HG03457 (cell line): ENCODE data around the gene DDX24.

Experiments used
- ATAC-seq: cut with Tn5 transposase; IDR thresholded peaks from one replicate; pipeline ENCODE4 v1.9.1; 2021; ENCODE audit warnings: moderate number of reproducible peaks; ENCODE audit not compliant: unreplicated experiment

Gene DDX24

DNA sequence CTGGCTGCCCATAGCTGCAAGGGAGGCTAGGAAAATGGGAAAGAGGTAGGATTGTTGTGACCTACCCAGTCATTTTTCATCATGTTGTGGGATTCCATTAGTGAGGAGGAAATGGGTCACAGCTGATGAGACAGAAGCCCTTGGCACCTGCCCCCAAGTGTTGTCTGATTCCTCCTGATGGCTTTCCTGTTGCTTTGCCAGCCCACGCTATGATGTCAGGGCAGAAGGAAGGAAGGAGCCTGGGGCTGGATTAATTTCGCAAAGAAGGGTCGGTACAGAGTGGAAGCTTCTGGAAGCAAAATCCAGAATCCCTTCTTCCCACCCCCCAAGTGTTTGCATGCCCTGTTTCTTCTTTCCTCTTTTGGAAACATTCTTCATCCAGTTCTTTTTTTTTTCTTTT lies 46.1 kb downstream of the DDX24 start:
- ATAC-seq, result no peak

GRCh38 chr14:94031883-94032279 lies 49.1 kb downstream of the DDX24 start:
- ATAC-seq, result no peak

DNA sequence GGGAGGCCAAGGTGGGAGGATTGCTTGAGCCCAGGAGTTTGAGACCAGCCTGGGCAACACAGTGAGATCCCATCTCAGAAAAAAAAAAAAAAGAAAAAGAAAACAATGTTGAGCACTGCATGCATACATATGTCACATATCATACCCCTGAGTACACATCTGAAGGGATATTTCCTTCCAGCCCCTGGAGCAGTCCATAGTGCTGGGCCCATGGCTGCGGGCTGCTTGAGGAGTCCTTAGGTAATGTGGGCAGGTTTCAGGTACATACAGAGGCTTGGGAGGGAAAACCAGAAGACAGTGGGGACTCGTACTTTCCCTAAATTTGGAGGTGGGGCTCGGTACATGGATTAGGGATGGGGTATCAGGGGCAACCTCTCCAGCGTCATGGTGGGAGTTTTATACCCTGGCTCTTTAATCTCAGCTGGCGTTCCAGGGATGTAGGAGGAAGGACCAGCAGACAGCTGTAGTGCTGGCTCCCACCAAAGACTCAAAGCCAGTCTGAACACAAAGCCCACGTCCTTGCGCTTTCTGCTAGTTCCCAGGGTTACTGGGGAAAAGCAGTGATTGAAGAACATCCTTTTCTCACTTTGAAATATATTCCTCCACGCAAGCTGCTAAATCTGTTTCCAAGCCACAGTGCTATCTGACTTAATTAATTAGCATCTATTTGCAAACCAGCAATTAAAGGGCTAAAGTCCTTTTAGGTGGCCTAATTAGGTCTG lies 49.7 kb downstream of the DDX24 start:
- no peak for ATAC-seq

DNA sequence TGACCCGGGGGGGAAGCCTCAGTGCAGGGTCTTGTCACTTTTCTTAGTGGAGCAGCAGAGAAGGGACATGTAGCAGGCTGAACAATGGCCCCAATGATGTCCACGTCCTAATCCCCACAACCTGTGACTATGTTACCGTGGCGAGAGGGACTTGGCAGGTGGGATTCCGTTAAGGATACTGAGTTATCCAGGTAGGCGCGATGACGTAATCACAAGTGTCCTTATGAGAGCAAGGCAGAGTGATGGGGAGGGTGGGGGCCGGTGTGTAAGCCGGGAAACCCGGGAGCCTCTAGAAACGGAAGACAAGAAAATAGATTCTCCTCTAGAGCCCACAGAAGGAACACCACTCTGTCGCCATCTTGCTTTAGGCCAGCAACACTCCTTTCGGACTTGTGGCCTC lies 50.4 kb downstream of the DDX24 start:
- ATAC-seq, result no peak

DNA sequence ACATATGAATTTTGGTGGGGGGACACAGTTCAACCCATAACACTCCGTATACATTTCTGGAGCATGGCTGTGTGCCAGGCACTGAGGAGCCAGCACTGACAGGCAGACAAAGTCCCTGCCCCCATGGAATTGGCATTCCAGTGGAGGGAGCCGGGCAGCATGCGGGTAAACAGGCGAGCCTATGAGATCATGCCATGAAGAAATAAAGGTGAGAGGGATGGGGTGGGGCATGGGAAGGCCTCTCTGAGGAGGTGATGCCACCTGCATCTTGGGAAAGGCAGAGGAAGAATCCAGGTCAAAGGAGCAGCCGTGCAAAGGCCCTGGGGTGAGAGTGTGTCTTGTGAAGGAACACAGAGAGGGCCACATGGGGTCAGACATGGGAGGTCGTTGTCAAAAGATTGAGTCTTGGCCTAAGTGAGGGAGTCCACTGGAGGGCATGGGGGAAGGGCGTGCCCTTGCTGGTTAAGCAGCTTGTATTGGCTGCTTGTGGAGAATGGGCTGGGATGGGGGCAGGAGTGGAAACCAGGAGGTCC lies 51.3 kb downstream of the DDX24 start:
- no peak for ATAC-seq

- ATAC-seq, result no peak
These were observed 51.7 kb downstream of the DDX24 start for GRCh38 chr14:94029265-94029664.

DNA sequence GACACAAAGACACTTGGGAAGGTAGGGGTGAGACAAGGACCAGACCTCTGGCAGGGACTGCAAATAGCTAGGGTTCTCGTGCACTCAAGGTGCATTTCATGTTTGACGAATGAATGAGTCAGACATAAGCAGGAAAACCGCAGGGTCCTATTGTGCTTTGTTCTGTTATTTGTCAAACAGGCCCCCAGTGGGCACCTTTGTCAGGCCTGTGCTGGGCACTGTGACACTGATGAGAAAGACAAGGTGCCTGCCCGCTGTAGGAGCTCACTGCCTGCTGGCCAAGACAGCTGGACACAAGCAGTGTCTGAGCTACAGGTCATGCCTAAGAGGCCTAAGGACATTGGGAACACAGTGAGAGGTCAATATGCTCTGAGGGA lies 52.6 kb downstream of the DDX24 start:
- ATAC-seq, result no peak

GRCh38 chr14:94027566-94028449 lies 53.2 kb downstream of the DDX24 start:
- no peak for ATAC-seq

DNA sequence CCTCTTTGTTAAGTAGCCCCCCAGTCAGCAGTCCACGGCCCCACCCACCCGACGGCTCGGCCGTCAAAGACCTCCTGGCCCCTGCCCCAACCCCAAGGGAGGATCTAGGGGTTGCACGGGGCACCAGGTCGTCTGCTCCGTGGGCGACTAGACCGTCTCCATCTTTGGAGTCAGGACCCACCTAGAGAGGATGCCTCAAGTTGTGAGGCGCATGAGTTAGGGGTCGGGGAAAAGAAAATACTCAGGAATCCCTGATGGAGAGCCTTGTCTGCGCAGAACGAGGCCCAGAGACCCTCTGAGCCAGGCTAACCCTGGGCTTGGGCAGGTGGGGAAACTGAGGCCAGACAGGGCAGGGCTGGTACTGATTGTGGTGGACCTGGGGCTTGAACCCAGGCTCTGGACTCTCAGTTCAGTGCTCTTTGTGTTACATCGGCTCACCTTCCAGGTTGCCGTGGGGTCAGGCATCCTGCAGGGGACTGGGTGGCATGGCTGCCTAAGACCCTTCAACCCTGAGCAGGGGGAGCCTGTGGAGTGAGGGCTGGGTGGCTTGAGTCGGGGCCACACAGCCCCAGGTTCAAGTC lies 54.0 kb downstream of the DDX24 start:
- no peak for ATAC-seq

GRCh38 chr14:94026173-94026888 lies 54.7 kb downstream of the DDX24 start, which contains the start of gene OTUB2:
OTUB2 (plus strand) TSS chr14:94026340; CDS start chr14:94026538, 198 bp downstream.
- ATAC-seq, result peak; percentile 97

GRCh38 chr14:94025720-94026119 lies 55.3 kb downstream of the DDX24 start:
- no peak for ATAC-seq

- no peak for ATAC-seq
These were observed 56.5 kb downstream of the DDX24 start for GRCh38 chr14:94024549-94024948.

DNA sequence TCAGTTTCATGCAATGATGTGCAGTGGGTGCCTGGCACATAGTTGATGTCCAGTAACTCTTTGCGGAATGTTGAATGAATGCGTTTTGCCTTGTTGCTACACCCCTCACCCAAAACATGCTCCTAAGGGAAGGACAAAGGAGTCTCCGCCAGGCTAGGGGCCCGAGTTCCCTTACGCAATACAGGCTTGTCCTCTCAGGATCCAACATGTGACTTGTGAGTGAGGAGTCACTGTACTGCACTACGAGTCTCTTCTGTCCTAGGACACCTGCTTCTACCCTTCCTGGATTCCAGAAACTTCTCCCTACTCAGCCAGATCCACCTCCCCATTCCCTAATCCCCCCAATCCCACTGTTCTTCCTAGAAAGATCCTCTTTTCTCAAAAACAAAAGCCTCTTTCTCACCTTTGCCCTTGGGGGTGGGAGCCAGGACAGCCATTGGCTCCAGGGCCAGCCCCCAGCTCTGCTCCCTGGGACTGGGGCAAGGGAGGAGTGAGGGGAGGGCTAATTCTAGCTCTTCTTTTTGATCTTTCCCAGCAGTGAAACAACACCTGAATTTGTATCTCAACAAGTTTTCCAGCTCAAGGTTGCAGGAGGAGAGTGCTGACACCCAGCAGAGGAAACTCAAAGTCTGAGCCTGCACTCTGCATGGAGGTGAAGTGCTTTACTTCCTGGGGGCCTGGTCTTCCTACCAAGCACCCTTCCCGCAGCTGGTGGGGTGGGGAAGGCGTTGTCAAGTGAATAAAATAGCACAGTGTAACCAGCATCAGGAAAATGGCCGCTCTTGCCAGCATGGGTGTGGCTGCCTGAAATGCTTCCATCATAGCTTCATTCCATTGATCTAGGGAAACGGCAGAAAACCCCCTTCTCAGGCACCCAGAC lies 58.2 kb downstream of the DDX24 start:
- ATAC-seq, result no peak

DNA sequence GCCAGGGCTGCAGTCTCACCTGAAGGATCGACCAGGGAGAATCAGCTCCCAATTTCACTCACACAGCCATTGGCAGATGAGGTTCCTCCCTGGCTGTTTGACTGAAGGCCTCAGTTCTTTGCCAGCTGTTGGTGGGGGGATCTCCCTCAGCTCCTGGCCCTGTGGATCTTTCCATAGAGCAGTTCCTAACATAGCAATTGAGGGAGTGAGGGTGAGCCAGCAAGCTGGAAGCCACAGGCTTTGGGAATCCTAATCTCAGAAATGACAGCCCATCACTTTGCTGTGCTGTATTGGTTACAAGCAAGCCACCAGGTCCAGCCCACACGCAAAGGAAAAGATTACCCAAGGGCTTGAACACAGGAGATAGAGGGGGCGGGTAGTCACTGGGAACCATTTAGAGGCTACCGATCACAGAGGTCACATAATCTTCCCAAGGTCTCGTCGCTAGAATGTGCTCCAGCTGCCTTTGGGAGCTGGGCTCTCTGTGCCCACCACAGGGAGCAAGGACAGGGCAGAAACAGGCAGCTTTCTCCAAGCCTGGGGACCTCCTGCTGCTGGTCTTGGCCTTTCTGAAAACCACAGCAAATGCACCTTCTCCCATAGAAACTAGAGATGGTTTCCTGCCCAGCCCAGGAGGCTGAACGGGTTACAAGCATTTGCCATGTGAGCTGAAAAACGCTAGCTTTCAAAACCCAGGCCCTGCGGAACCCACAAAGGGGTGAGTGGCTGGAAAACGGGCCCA lies 59.4 kb downstream of the DDX24 start:
- no peak for ATAC-seq

DNA sequence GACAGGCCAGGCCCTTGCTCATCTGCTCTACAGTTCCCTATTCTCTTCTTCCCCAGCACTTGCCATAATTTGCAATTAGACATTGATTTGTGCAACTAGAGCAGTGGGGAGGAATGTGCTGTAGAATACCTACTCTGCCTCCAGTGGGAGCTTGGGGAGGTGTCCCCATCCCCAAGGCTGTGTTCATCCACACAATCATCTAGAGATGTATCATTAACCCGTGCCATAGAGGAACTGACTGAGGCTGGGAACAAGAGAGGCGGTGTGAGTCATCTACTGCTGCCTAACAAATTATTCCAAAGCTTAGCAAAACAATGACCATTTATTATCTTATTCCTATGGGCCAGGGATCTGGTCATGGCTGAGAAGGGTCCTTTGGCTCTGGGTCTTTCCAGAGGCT lies 60.0 kb downstream of the DDX24 start:
- no peak for ATAC-seq

DNA sequence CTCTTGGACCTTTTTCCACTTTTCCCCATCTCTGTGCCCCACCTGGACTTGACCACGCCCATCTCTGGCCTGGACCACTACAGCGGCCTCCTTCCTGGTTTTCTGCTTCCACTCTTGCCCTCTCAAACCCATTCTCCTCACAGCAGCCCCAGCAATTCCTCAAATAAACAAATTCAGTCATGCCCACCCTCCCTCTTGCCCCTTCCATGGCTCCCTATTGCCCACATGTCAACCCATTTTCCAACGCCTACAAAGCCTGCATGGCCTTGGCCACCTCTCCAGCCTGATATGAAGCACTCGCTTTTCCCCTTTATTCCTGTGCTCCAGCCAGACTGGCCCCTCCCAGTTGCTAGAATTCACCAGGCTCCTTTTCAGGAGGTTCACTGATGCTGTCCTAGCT lies 60.7 kb downstream of the DDX24 start:
- ATAC-seq, result no peak

- no peak for ATAC-seq
These were observed 61.7 kb downstream of the DDX24 start for GRCh38 chr14:94019329-94019728.

DNA sequence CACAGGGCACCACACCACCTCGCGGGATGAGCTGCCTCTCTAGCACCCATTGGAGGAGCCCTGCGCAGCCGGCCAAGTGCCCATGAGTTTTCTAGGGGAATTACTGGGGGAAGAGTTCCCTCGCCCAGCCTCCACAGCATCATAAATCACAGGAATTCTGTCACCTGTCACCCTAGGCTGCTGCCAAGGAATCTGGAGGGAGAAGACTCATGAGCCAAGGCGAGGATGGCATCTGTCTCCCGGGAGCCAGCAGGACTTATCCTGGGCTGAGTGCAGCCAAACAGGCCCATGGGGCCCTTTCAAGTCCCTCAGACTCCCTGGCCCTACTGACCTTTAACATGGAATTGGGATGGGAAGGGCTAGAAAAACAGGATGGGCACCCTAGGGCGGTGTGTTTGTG lies 62.7 kb downstream of the DDX24 start:
- no peak for ATAC-seq

- no peak for ATAC-seq
These were observed 64.5 kb downstream of the DDX24 start for GRCh38 chr14:94016446-94016976.
